Measurements from ENCODE around the gene NANOS2. TPM values are rescaled to one million over a fixed set of nuclear protein-coding genes. Genes with fewer than 3 reads are reported as not detected.

Gene NANOS2
- total and polyA plus RNA-seq, 2 donors, result 0.07 TPM; not detected in 1

GRCh38 chr19:45917421-45918091 lies 3.0 kb upstream of the NANOS2 start:
- no peaks in the 10 kb centered on the region for H3K4me1 ChIP-seq (ENCODE audit: control insufficient read depth in 2 of 2, insufficient read depth in 2 of 2, low read length in 2 of 2)
- no peak for DNase-seq (ENCODE audit: low read depth in 6 of 9, low spot score in 9 of 9)
- 65% methylated on average over 4 of the region's 4 CpGs for WGBS
- no peaks in the 10 kb centered on the region for H3K9me3 ChIP-seq (ENCODE audit: control insufficient read depth in 2 of 2, insufficient read depth in 1 of 2, low read length in 1 of 2)
- no peak overlapping the region for H3K4me3 ChIP-seq (ENCODE audit: low read length in 2 of 2)
- H3K27ac ChIP-seq (ENCODE audit: low read depth in 1 of 2, low read length in 1 of 2), result no peak overlapping the region
- no peaks in the 10 kb centered on the region for H3K36me3 ChIP-seq (ENCODE audit: control insufficient read depth in 2 of 2, insufficient read depth in 2 of 2, low read length in 1 of 2)
- H3K27me3 ChIP-seq (ENCODE audit: control insufficient read depth in 2 of 2, insufficient read depth in 1 of 2, low read length in 1 of 2), result peaks cover 3 to 40% of the 10 kb centered on the region in 2 donors

GRCh38 chr19:45911291-45911690 lies 3.3 kb downstream of the NANOS2 start:
- 88% methylated on average over 8 of the region's 8 CpGs for WGBS
- DNase-seq (ENCODE audit: low read depth in 6 of 9, low spot score in 9 of 9), result no peak
- Histone ChIP-seq H3K27ac (ENCODE audit: low read depth in 1 of 2, low read length in 1 of 2) (no peak overlapping the region), H3K27me3 (ENCODE audit: control insufficient read depth in 2 of 2, insufficient read depth in 1 of 2, low read length in 1 of 2) (peaks cover 2 to 26% of the 10 kb centered on the region in 2 donors), H3K4me1 (ENCODE audit: control insufficient read depth in 2 of 2, insufficient read depth in 2 of 2, low read length in 2 of 2) (no peaks in the 10 kb centered on the region), H3K9me3 (ENCODE audit: control insufficient read depth in 2 of 2, insufficient read depth in 1 of 2, low read length in 1 of 2) (no peaks in the 10 kb centered on the region), H3K36me3 (ENCODE audit: control insufficient read depth in 2 of 2, insufficient read depth in 2 of 2, low read length in 1 of 2) (no peaks in the 10 kb centered on the region), H3K4me3 (ENCODE audit: low read length in 2 of 2) (no peak overlapping the region)

GRCh38 chr19:45908956-45909355 lies 5.6 kb downstream of the NANOS2 start:
- no peak for DNase-seq (ENCODE audit: low read depth in 6 of 9, low spot score in 9 of 9)
- Histone ChIP-seq H3K4me3 (ENCODE audit: low read length in 2 of 2) (no peak overlapping the region), H3K4me1 (ENCODE audit: control insufficient read depth in 2 of 2, insufficient read depth in 2 of 2, low read length in 2 of 2) (no peaks in the 10 kb centered on the region), H3K36me3 (ENCODE audit: control insufficient read depth in 2 of 2, insufficient read depth in 2 of 2, low read length in 1 of 2) (no peaks in the 10 kb centered on the region), H3K9me3 (ENCODE audit: control insufficient read depth in 2 of 2, insufficient read depth in 1 of 2, low read length in 1 of 2) (no peaks in the 10 kb centered on the region), H3K27me3 (ENCODE audit: control insufficient read depth in 2 of 2, insufficient read depth in 1 of 2, low read length in 1 of 2) (peaks cover 2 to 22% of the 10 kb centered on the region in 2 donors), H3K27ac (ENCODE audit: low read depth in 1 of 2, low read length in 1 of 2) (no peak overlapping the region)
- 91% methylated on average over 5 of the region's 5 CpGs for WGBS

DNA sequence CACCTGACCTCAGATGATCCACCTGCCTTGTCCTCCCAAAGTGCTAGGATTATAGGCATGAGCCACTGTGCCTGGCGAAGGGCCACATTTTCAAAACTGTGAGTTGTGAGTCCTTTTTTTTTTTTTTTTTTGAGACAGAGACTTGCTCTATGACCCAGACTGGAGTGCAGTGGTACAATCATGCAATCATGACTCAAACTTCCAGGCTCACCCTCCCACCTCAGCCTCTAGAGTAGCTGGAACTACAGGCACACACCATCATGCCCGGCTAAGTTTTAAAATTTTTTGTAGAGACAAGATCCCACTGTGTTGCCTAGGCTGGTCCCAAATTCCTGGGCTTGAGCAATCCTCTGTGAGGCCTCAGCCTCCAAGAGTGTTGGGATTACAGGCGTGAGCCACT lies 8.4 kb downstream of the NANOS2 start:
- WGBS, result 93% methylated on average over 3 of the region's 3 CpGs
- H3K27me3 ChIP-seq (ENCODE audit: control insufficient read depth in 2 of 2, insufficient read depth in 1 of 2, low read length in 1 of 2), result peaks cover 0 to 17% of the 10 kb centered on the region in 2 donors
- H3K9me3 ChIP-seq (ENCODE audit: control insufficient read depth in 2 of 2, insufficient read depth in 1 of 2, low read length in 1 of 2), result no peaks in the 10 kb centered on the region
- H3K4me3 ChIP-seq (ENCODE audit: low read length in 2 of 2), result no peak overlapping the region
- no peak overlapping the region for H3K27ac ChIP-seq (ENCODE audit: low read depth in 1 of 2, low read length in 1 of 2)
- no peak for DNase-seq (ENCODE audit: low read depth in 6 of 9, low spot score in 9 of 9)
- no peaks in the 10 kb centered on the region for H3K36me3 ChIP-seq (ENCODE audit: control insufficient read depth in 2 of 2, insufficient read depth in 2 of 2, low read length in 1 of 2)
- peaks cover 7 to 10% of the 10 kb centered on the region in 2 donors for H3K4me1 ChIP-seq (ENCODE audit: control insufficient read depth in 2 of 2, insufficient read depth in 2 of 2, low read length in 2 of 2)

GRCh38 chr19:45905011-45905410 lies 9.6 kb downstream of the NANOS2 start:
- H3K4me1 ChIP-seq (ENCODE audit: control insufficient read depth in 2 of 2, insufficient read depth in 2 of 2, low read length in 2 of 2), result peaks cover 7 to 18% of the 10 kb centered on the region in 2 donors
- peaks cover 0 to 13% of the 10 kb centered on the region in 2 donors for H3K27me3 ChIP-seq (ENCODE audit: control insufficient read depth in 2 of 2, insufficient read depth in 1 of 2, low read length in 1 of 2)
- peaks cover 0 to under 1% of the 10 kb centered on the region in 2 donors for H3K36me3 ChIP-seq (ENCODE audit: control insufficient read depth in 2 of 2, insufficient read depth in 2 of 2, low read length in 1 of 2)
- WGBS, result 94% methylated on average over 10 of the region's 10 CpGs
- H3K9me3 ChIP-seq (ENCODE audit: control insufficient read depth in 2 of 2, insufficient read depth in 1 of 2, low read length in 1 of 2), result no peaks in the 10 kb centered on the region
- no peak for DNase-seq (ENCODE audit: low read depth in 6 of 9, low spot score in 9 of 9)
- H3K4me3 ChIP-seq (ENCODE audit: low read length in 2 of 2), result no peak overlapping the region
- no peak overlapping the region for H3K27ac ChIP-seq (ENCODE audit: low read depth in 1 of 2, low read length in 1 of 2)

DNA sequence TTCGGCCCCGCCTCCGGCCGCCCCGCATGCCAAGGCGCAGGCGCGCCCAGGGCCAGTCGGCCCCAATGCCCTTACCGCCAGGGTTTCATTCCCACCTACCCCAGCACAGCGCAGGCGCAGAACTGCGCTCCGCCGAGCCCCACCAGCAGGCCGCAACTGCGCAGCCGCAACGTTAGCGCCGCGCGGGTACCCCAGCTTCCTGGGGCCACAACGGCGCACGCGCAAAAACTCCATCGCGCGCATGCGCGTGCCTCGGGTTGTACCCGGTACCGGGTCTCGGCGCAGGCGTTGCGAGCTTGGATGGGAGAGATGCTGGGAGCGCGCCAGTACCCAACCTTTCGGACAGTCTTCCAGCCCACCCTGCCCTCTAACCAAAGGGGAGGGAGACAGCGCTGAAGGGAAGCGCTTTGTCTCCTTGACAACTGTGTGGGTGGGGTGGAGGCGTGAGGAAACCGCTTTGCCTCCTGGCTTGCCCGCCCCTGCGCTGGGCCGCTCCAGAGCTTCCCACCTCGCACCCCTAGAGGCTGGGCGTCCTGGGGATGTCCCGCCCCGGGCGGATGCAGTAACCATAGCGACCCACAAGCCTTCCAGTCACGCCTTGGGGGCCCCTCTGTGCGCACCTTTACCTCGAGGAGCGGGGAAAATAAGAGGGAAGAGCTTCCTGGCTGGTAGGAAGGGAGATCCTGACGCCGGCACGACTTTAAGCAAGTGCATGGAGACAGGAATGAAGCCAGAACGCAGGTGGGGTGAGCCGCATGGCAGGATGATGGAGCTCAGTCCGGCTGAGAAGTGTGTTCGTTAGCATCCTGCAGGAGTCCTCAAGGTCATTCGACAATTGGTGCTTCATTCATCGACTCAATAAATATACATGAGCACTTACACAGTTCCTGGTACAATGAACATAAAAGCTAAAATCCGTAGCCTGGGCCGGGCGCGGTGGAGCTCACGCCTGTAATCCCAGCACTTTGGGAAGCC lies 11.6 kb downstream of the NANOS2 start:
- Histone ChIP-seq H3K27me3 (ENCODE audit: control insufficient read depth in 2 of 2, insufficient read depth in 1 of 2, low read length in 1 of 2) (peaks cover 0 to 11% of the 10 kb centered on the region in 2 donors), H3K4me3 (ENCODE audit: low read length in 2 of 2) (peak overlapping the region; percentile 79 to 85), H3K27ac (ENCODE audit: low read depth in 1 of 2, low read length in 1 of 2) (peak overlapping the region; percentile 91 to 95), H3K4me1 (ENCODE audit: control insufficient read depth in 2 of 2, insufficient read depth in 2 of 2, low read length in 2 of 2) (peaks cover 7 to 18% of the 10 kb centered on the region in 2 donors), H3K9me3 (ENCODE audit: control insufficient read depth in 2 of 2, insufficient read depth in 1 of 2, low read length in 1 of 2) (no peaks in the 10 kb centered on the region), H3K36me3 (ENCODE audit: control insufficient read depth in 2 of 2, insufficient read depth in 2 of 2, low read length in 1 of 2) (peaks cover 10 to 12% of the 10 kb centered on the region in 2 donors)
- WGBS, result 2% methylated on average over 73 of the region's 73 CpGs
- DNase-seq (ENCODE audit: low read depth in 6 of 9, low spot score in 9 of 9), result peak; percentile 92 to 100 (median 99)

DNA sequence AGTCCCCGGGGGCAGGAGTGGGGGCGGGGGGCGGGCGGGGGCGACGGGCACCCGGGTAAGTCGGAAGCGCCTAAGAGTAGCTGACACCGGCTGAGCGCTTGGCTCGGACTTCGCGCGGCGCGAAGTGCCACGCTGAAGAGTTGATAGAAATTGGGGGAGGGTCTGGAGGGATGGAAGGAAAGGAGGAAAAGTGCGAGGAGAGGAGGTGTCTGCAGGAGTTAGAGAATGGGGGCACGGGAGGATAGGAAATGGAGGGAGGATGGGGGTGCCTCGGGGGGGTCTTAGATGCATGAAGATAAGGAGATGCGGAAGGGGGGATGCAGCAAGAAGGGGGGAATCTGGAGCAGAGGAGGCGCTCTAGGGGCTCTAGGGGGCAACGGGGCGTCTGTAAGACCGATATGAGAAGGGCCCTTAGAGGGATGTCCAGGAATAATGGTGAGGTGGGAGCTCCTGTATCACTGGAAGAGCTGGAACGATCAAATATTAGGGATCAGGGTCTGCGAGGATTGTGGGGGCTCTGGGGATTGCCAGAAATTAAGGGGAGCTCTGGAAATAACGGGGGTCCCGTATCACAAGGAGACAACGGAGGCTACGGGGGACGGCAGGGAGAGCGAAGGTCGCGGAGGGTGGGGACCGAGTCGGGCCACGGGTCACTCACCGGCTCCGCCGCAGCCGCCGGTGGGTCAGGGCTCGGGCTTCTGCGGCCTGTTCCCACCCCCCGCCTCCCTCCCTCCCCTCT lies 12.5 kb downstream of the NANOS2 start, which contains the start of gene MYPOP:
Gene MYPOP, minus strand, starts transcription at position 702 of the 739 bp plus-strand sequence. CDS start 840 bp downstream, outside the sequence.
- under 1% methylated on average over 47 of the region's 47 CpGs for WGBS
- peak within 1 kb of the TSS; percentile 91 to 95 for H3K27ac ChIP-seq (ENCODE audit: low read depth in 1 of 2, low read length in 1 of 2)
- peaks cover 0 to 11% of the 10 kb centered on the region in 2 donors for H3K27me3 ChIP-seq (ENCODE audit: control insufficient read depth in 2 of 2, insufficient read depth in 1 of 2, low read length in 1 of 2)
- no peaks in the 10 kb centered on the region for H3K9me3 ChIP-seq (ENCODE audit: control insufficient read depth in 2 of 2, insufficient read depth in 1 of 2, low read length in 1 of 2)
- peak within 1 kb of the TSS; percentile 79 to 85 for H3K4me3 ChIP-seq (ENCODE audit: low read length in 2 of 2)
- DNase-seq (ENCODE audit: low read depth in 6 of 9, low spot score in 9 of 9), result no peak
- peaks cover 7 to 18% of the 10 kb centered on the region in 2 donors for H3K4me1 ChIP-seq (ENCODE audit: control insufficient read depth in 2 of 2, insufficient read depth in 2 of 2, low read length in 2 of 2)
- peaks cover 10 to 17% of the 10 kb centered on the region in 2 donors for H3K36me3 ChIP-seq (ENCODE audit: control insufficient read depth in 2 of 2, insufficient read depth in 2 of 2, low read length in 1 of 2)

DNA sequence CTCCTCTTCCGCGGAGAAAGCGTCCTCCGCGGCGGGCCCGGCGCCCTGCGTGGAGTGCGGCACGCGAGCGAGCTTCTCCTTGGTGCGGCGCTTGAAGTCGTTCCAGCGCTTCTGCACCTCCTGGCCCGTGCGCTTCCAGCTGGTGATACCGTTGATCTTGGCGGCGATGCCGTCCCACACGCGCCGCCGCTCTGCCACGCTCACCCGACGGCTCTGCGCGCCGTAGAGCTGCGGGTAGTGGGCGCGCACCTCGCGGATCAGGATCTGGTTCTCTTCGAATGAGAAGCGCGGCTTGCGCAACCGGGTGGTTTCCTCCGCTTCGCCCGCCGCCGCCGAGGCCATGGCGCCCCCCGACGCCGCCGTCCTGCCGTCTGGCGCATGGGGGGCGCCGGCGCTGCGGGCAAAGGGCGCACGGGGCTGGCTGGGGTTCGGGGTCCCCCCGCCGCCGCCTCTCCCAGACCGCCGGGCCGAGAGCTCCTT lies 13.1 kb downstream of the NANOS2 start:
- DNase-seq (ENCODE audit: low read depth in 6 of 9, low spot score in 9 of 9), result peak in 1 of 9 donors; percentile 63
- H3K4me1 ChIP-seq (ENCODE audit: control insufficient read depth in 2 of 2, insufficient read depth in 2 of 2, low read length in 2 of 2), result peaks cover 7 to 18% of the 10 kb centered on the region in 2 donors
- peaks cover 10 to 17% of the 10 kb centered on the region in 2 donors for H3K36me3 ChIP-seq (ENCODE audit: control insufficient read depth in 2 of 2, insufficient read depth in 2 of 2, low read length in 1 of 2)
- peaks cover 0 to 11% of the 10 kb centered on the region in 2 donors for H3K27me3 ChIP-seq (ENCODE audit: control insufficient read depth in 2 of 2, insufficient read depth in 1 of 2, low read length in 1 of 2)
- H3K4me3 ChIP-seq (ENCODE audit: low read length in 2 of 2), result peak overlapping the region; percentile 79 to 85
- no peaks in the 10 kb centered on the region for H3K9me3 ChIP-seq (ENCODE audit: control insufficient read depth in 2 of 2, insufficient read depth in 1 of 2, low read length in 1 of 2)
- peak overlapping the region in 1 of 2 donors; percentile 37 for H3K27ac ChIP-seq (ENCODE audit: low read depth in 1 of 2, low read length in 1 of 2)
- WGBS, result 20% methylated on average over 69 of the region's 69 CpGs
